ENCODE data around the gene FLVCR2. TPM values are rescaled to one million over a fixed set of nuclear protein-coding genes. Genes with fewer than 3 reads are reported as not detected.
"Not testable (repeated sequence)": the region's sequence is repeated elsewhere in the genome, so short reads cannot be mapped to it uniquely, and the experiment has no call there.

Gene FLVCR2
- total RNA-seq, 2 donors from 2014 or later, result 9.0 to 10.8 TPM

DNA sequence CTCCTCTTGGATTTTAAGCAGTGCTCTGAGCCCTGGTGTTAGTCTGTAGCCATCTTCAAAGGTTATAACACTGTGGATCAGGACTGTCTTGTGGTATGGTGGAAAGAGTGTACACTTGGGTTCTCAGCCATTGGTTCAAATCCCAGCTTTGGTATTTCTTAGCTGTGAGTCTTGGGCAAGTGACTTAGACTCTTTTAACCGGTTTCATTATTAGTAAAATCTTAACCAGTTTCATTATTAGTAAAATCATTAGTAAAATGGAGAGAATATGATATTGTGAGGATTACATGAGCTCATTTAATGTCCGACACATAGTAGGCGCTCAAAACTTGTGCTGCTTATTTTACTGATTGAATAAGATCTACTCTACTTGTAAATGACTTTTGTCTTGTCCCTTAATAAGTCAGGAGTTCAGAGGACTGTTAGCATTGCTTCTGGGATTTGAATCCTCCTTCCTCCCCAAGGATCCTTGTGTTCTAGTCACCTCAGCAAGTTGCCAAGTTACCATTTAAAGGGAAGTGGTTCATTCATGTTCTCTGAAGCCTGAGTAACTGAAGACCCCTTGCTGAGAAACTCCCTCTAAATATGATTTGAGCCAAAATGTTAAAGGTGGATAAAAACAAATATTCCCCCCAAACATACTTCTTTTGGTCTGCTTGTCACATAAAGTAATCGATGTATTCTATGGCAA lies 95.1 kb downstream of the FLVCR2 start:
- Histone ChIP-seq H3K9ac (ENCODE audit: low read depth in 2 of 2, low read length in 2 of 2) (no peak overlapping the region), H3K27ac (no peak overlapping the region), H3K36me3 (no peaks in the 10 kb centered on the region), H3K4me3 (no peak overlapping the region), H3K9me3 (no peaks in the 10 kb centered on the region), H3K4me1 (no peaks in the 10 kb centered on the region), H3K27me3 (no peaks in the 10 kb centered on the region)
- TF ChIP-seq, protein P1, sequence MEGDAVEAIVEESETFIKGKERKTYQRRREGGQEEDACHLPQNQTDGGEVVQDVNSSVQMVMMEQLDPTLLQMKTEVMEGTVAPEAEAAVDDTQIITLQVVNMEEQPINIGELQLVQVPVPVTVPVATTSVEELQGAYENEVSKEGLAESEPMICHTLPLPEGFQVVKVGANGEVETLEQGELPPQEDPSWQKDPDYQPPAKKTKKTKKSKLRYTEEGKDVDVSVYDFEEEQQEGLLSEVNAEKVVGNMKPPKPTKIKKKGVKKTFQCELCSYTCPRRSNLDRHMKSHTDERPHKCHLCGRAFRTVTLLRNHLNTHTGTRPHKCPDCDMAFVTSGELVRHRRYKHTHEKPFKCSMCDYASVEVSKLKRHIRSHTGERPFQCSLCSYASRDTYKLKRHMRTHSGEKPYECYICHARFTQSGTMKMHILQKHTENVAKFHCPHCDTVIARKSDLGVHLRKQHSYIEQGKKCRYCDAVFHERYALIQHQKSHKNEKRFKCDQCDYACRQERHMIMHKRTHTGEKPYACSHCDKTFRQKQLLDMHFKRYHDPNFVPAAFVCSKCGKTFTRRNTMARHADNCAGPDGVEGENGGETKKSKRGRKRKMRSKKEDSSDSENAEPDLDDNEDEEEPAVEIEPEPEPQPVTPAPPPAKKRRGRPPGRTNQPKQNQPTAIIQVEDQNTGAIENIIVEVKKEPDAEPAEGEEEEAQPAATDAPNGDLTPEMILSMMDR (IDR thresholded peaks at IDR 0.05), result no peak
- no peak for DNase-seq
- intact Hi-C loops (cut with DNase I), result no loop called here

DNA sequence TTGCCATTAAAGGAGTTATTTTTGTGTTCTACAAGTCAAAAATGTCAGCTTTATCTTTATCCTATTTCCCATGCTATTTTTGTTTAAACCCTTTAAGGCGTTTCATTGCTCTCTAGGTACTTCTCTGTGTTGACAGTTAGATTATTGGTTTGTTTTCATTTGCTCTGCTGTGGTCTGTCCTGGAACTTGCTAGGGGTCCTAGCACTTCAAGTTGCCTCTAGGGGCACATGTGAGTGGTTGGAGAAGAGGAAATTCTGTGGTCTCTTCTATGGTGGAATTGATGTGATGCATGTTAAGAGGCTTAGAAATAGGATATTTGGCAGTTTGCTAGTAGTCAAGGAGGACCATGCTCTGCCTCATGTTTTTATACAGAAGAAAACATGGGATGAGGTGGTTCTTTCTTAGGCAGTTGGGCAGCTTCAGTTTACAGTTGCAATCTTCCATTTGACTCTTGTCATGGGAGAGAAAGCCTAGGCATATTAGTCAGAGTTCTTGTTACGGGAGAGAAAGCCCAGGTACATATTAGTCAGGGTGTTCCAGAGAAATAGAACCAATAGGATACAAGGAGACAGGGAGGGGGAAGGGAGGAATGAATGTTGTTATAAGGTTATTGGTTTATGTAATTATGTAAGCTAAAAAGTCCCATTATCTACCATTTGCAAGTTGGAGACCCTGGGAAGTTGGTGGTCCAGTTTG lies 97.0 kb downstream of the FLVCR2 start:
- no peak for DNase-seq

DNA sequence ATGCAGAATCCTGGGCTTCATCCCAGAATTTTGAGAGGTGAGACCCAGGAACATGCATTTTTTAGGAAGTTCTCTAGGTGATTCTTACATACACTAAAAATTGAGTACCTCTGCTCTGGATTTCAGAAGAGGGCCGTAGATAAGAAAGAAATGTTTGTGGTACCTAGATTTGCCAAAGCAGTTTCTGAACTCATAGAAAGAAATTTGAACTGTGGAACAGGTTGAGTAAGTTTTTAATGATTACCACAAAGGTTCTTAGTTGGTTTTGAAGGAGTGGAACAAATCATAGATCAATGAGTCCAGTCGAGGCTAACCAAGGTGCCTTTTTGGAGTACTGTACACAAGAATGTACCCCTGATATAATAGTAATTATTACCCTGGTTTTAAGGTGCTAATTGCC lies 107.5 kb downstream of the FLVCR2 start:
- Histone ChIP-seq H3K36me3 (peaks cover 11% of the 10 kb centered on the region), H3K27me3 (no peaks in the 10 kb centered on the region), H3K9me3 (no peaks in the 10 kb centered on the region), H3K4me1 (no peaks in the 10 kb centered on the region), H3K4me3 (no peak overlapping the region), H3K9ac (ENCODE audit: low read depth in 2 of 2, low read length in 2 of 2) (no peak overlapping the region), H3K27ac (no peak overlapping the region)
- intact Hi-C loops (cut with DNase I), result no loop called here
- TF ChIP-seq, protein P1 (IDR thresholded peaks at IDR 0.05), result no peak
- no peak for DNase-seq

More for the DNA sequence above, 97.0 kb downstream of the FLVCR2 start:
- Histone ChIP-seq H3K36me3 (no peaks in the 10 kb centered on the region), H3K9ac (ENCODE audit: low read depth in 2 of 2, low read length in 2 of 2) (no peak overlapping the region), H3K4me1 (no peaks in the 10 kb centered on the region), H3K4me3 (no peak overlapping the region), H3K9me3 (no peaks in the 10 kb centered on the region), H3K27ac (no peak overlapping the region), H3K27me3 (no peaks in the 10 kb centered on the region)
- TF ChIP-seq, protein P1 (IDR thresholded peaks at IDR 0.05), result no peak
- intact Hi-C loops (cut with DNase I), result no loop called here

DNA sequence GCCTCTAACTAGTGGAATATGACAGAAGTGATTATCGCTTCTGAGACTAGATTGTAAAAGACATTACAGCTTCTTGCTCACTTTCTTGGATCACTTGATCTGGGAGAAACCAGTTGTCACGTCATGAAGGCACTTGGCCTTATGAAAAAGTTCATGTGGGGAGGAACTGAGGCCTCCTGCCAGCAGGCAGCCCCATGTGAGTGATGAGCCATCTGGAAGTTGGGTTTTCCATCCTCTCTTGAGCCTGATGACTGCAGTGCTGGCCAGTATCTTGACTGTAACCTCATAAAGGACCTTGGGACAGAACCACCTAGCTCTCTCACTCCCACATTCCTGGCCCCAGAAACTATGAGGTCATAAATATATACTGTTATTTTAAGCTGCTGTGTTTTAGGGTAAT lies 110.6 kb downstream of the FLVCR2 start:
- DNase-seq, result no peak
- Histone ChIP-seq H3K4me3 (no peak overlapping the region), H3K36me3 (peaks cover 8% of the 10 kb centered on the region), H3K4me1 (no peaks in the 10 kb centered on the region), H3K27ac (no peak overlapping the region), H3K9me3 (no peaks in the 10 kb centered on the region), H3K9ac (ENCODE audit: low read depth in 2 of 2, low read length in 2 of 2) (no peak overlapping the region), H3K27me3 (no peaks in the 10 kb centered on the region)
- intact Hi-C loops (cut with DNase I), result no loop called here
- TF ChIP-seq, protein P1 (IDR thresholded peaks at IDR 0.05), result no peak

DNA sequence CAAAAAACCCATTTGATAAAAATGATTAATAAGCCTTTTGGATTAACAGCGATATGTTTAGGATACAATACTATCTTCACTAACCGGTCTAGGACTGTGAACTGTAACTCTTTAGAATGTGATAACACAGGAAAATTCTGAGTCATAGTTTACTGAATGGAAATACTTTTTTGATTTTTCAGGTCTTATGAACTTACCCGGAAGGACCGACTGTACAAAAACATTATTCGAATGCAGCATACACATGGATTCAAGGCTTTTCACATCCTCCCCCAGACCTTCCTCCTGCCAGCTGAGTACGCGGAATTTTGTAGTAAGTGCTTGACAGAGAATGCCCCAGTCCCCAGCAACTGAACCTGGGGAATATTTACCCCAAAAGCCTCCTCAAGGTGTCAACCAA lies 111.6 kb downstream of the FLVCR2 start:
- intact Hi-C loops (cut with DNase I), result no loop called here

DNA sequence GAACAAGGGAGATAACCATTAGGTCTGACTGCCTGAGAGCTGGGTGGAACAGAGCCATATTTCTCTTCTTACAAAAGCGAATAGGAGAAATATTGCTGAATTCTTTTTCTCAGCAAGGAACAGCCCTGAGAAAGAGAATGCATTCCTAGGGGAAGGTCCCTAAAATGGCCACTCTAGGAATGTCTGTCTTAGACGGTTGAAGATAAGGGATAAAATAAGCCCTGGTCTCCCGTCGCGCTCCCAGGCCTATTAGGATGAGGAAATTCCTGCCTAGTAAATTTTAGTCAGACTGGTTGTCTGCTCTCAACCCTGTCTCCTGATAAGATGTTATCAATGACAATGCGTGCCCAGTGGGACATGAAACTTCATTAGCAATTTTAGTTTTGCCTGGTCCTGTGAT lies 116.6 kb downstream of the FLVCR2 start:
- H3K36me3 ChIP-seq; H3K27ac ChIP-seq; DNase-seq; H3K4me1 ChIP-seq; H3K9ac ChIP-seq (ENCODE audit: low read depth in 2 of 2, low read length in 2 of 2); H3K9me3 ChIP-seq; intact Hi-C loops (cut with DNase I); H3K27me3 ChIP-seq; H3K4me3 ChIP-seq: not testable (repeated sequence)

More for the DNA sequence above, 111.6 kb downstream of the FLVCR2 start:
- no peak for DNase-seq
- Histone ChIP-seq H3K36me3 (peaks cover 4% of the 10 kb centered on the region), H3K4me3 (no peak overlapping the region), H3K9ac (ENCODE audit: low read depth in 2 of 2, low read length in 2 of 2) (no peak overlapping the region), H3K4me1 (no peaks in the 10 kb centered on the region), H3K27ac (no peak overlapping the region), H3K9me3 (no peaks in the 10 kb centered on the region), H3K27me3 (no peaks in the 10 kb centered on the region)
- TF ChIP-seq, protein P1 (IDR thresholded peaks at IDR 0.05), result no peak

Measured in colonic mucosa (tissue), 4 donors.